OCI-LY7 (cell line): Measurements from ENCODE around the gene ZNF462.

Experiments
- CTCF ChIP-seq: fragments of 200-600 bp; sonication (generic); conservative IDR thresholded peaks from 2 replicates; pipeline ENCODE4 v1.5.1; 2014; ENCODE audit warnings: mild to moderate bottlenecking, antibody characterized with exemption, low read length, moderate library complexity, mixed read lengths
- EZH2phosphoT487 ChIP-seq: fragments of 200-600 bp; sonication (generic); IDR thresholded peaks from 2 replicates; pipeline ENCODE4 v1.6.1; 2018; ENCODE audit warnings: low read depth, borderline replicate concordance, mild to moderate bottlenecking, mixed run types, antibody characterized with exemption, low read length, moderate library complexity, mixed read lengths

- TF ChIP-seq CTCF (no peak), EZH2phosphoT487 (no peak)
Measured at GRCh38 chr9:106969696-106970095, 106.7 kb downstream of the ZNF462 start.
